K562 (cell line): ENCODE results near the gene CAGE1. TPM values are rescaled to one million over a fixed set of nuclear protein-coding genes. Genes with fewer than 3 reads are reported as not detected.
A peak's percentile ranks its signal among the peaks of the same experiment; 100 is the strongest.

Experiments used
- ATF1 ChIP-seq, 2 experiments: fragments of 450-650 bp in 1 of 2; IDR thresholded peaks; 2 replicates each; pipeline ENCODE4 v1.6.1; 2016; ENCODE audit warnings: missing compliant biosample characterization in 1 of 2, missing genetic modification characterization in 1 of 2
- C11orf30 ChIP-seq: fragments of 450-650 bp; IDR thresholded peaks from 2 replicates; pipeline ENCODE4 v1.6.1; 2016; ENCODE audit warnings: low read depth, mild to moderate bottlenecking
- CREB1 ChIP-seq, 2 experiments: sonication (generic) in 1 of 2; formaldehyde crosslinking in 1 of 2; IDR thresholded peaks; 2 replicates each; pipeline versions ENCODE4 v1.6.1 to v1.8.0; 2012 to 2022; ENCODE audit warnings: inconsistent platforms in 1 of 2, mild to moderate bottlenecking in 1 of 2, missing genetic modification reagents in 1 of 2, moderate library complexity in 1 of 2
- MAFG ChIP-seq: fragments of 450-650 bp; conservative IDR thresholded peaks from 2 replicates; pipeline ENCODE4 v1.6.1; 2016; ENCODE audit warnings: missing genetic modification characterization, missing compliant biosample characterization
- MGA ChIP-seq: fragments of 450-650 bp; IDR thresholded peaks from 2 replicates; pipeline ENCODE4 v1.6.1; 2016; ENCODE audit warnings: mild to moderate bottlenecking, moderate library complexity
- TBP ChIP-seq: optimal IDR thresholded peaks from 2 replicates; pipeline ENCODE3; 2011; ENCODE audit warnings: low read depth, low read length, improper control_type of control experiment
- polyA plus RNA-seq, 8 experiments: library from polyadenylated mRNA; depleted of rRNA in 4 of 8; stranded (reverse) in 5 of 8; unstranded in 3 of 8; fragments of >200 nt; fragmentation: Nextera tagmentation in 2 of 8; fragmentation: Illumina TruSeq in 1 of 8; extraction: Ambion mirVana in 2 of 8; extraction: Trizol in 1 of 8; gene quantifications; 2 replicates each; pipeline versions ENCODE4 v1.2.1 to v1.2.3, GENCODE V29; 2011 to 2014; ENCODE audit warnings: inconsistent platforms in 1 of 8, missing spikeins in 1 of 8
- total RNA-seq, 7 experiments: library from RNA; depleted of rRNA in 6 of 7; stranded (reverse); fragments of >200 nt in 6 of 7; fragmentation: Illumina TruSeq in 2 of 7; extraction: Trizol in 2 of 7; gene quantifications; 2 replicates each; pipeline versions ENCODE4 v1.2.1 to v1.2.3, GENCODE V29; 2011 to 2021; ENCODE audit warnings: low replicate concordance in 1 of 7

CAGE1 gene
- total and polyA plus RNA-seq, 9 of the 15 experiments (the other 6 are each of a cell fraction or from before 2014, with no cell fraction given), result 0.13 to 0.33 (median 0.18) TPM; not detected in 4

DNA sequence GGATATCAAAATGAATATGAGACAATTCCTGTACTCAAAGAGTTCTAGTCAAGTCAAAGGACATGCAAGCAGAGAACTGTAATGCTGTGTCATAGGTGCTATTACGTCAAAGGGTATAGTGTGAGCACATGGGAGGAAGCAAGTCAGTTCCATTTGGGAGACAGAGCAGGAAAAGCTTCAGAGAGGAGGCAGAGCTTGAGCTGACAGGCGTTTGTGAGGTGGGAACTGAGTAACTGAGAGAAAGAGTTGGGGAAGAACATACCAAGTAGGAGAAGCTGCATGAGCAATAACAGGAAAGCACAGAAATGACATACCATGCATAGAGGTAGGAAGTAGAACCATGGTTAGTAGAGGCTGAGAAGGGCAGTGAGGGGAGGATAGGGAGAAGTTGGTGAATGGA is 61.3 kb downstream of the CAGE1 start (continued):
- TF ChIP-seq CREB1 (IDR thresholded peaks at IDR 0.05) (peak; percentile 75), CREB1 (CRISPR knock-in tag; IDR thresholded peaks at IDR 0.05) (peak; percentile 76; the same call in 1 of the 2 replicates), MGA (peak; percentile 54), C11orf30 (peak; percentile 66), TBP (no peak), MAFG (tag) (peak; percentile 38; the same call in 1 of the 2 replicates), ATF1 (CRISPR knock-in tag; IDR thresholded peaks at IDR 0.05) (no peak), ATF1 (tag; IDR thresholded peaks at IDR 0.05) (peak; percentile 69)
